IMR-90 (cell line): ENCODE data around the gene TREH. TPM values are rescaled to one million over a fixed set of nuclear protein-coding genes. Genes with fewer than 3 reads are reported as not detected.

Source experiments
- ATAC-seq: fragments of 200-7000 bp; cut with Tn5 transposase; 2 replicates; pipeline ENCODE4 v1.9.1; 2020; ENCODE audit warnings: low read depth, mild to moderate bottlenecking, moderate library complexity
- BruUV-seq: library from RNA; stranded (reverse); fragments of 400-500 nt; replicated peaks from 2 replicates; lab custom pipeline; 2021; lab: Mats Ljungman, UMichigan
- CTCF ChIA-PET: fragments of 300-600 bp; formaldehyde crosslinking; extraction: SDS; loops from one replicate; lab custom pipeline; 2021; ENCODE audit warnings: antibody characterized with exemption; lab: Yijun Ruan, JAX
- POLR2A ChIA-PET: fragments of 300-600 bp; sonication (Branson Sonifier 250); formaldehyde crosslinking; loops from one replicate; lab custom pipeline; 2022; ENCODE audit warnings: antibody characterized with exemption; ENCODE audit not compliant: unreplicated experiment; lab: Charles Lee
- DNase-seq: peaks from one replicate; pipeline ENCODE4 v3.0.0; 2013
- H2AFZ ChIP-seq: replicated peaks from 2 replicates; pipeline ENCODE3; 2013; ENCODE audit warnings: low read length, mild to moderate bottlenecking; ENCODE audit not compliant: poor library complexity
- H2AK5ac ChIP-seq: 2 replicates; pipeline ENCODE4 v1.6.1; 2013; ENCODE audit warnings: low read depth, low read length, inconsistent platforms
- H2AK9ac ChIP-seq: replicated peaks from 2 replicates; pipeline ENCODE3; 2013; ENCODE audit warnings: mild to moderate bottlenecking, low read depth, low read length, moderate library complexity; ENCODE audit not compliant: poor library complexity
- H2BK120ac ChIP-seq: 2 replicates; pipeline ENCODE4 v1.6.1; 2013; ENCODE audit warnings: low read depth, low read length, inconsistent platforms
- H2BK15ac ChIP-seq: 3 replicates; pipeline ENCODE4 v1.6.1; 2013; ENCODE audit warnings: low read depth, low read length, inconsistent platforms
- H2BK20ac ChIP-seq: 2 replicates; pipeline ENCODE4 v1.6.1; 2013; ENCODE audit warnings: low read depth, mild to moderate bottlenecking, inconsistent platforms, low read length, moderate library complexity
- H2BK5ac ChIP-seq: 2 replicates; pipeline ENCODE4 v1.6.1; 2013; ENCODE audit warnings: mild to moderate bottlenecking, low read depth, low read length, inconsistent platforms; ENCODE audit not compliant: poor library complexity, severe bottlenecking
- H3K14ac ChIP-seq: replicated peaks from 2 replicates; pipeline ENCODE4 v1.6.1; 2013; ENCODE audit warnings: low read depth, low read length, inconsistent platforms
- H3K18ac ChIP-seq: 2 replicates; pipeline ENCODE4 v1.6.1; 2013; ENCODE audit warnings: low read depth, low read length, control low read depth
- H3K23ac ChIP-seq: 2 replicates; pipeline ENCODE4 v1.6.1; 2013; ENCODE audit warnings: low read depth, low read length, inconsistent platforms
- H3K27ac ChIP-seq: 2 replicates; pipeline ENCODE4 v1.5.1; 2013; ENCODE audit warnings: mild to moderate bottlenecking, control low read depth, low read length; ENCODE audit not compliant: insufficient read depth
- H3K27me3 ChIP-seq: 2 replicates; pipeline ENCODE4 v1.6.1; 2013; ENCODE audit warnings: low read length; ENCODE audit not compliant: control insufficient read depth, insufficient read depth
- H3K36me3 ChIP-seq: 2 replicates; pipeline ENCODE4 v1.6.1; 2013; ENCODE audit warnings: low read length, mixed read lengths; ENCODE audit not compliant: control insufficient read depth, insufficient read depth
- H3K4ac ChIP-seq: 2 replicates; pipeline ENCODE4 v1.6.1; 2013; ENCODE audit warnings: low read depth, low read length, inconsistent platforms
- H3K4me1 ChIP-seq: 2 replicates; pipeline ENCODE4 v1.6.1; 2013; ENCODE audit warnings: low read length, mixed read lengths; ENCODE audit not compliant: control insufficient read depth, insufficient read depth
- H3K4me2 ChIP-seq: 2 replicates; pipeline ENCODE4 v1.6.1; 2013; ENCODE audit warnings: low read depth, mild to moderate bottlenecking, control low read depth, low read length, moderate library complexity
- H3K4me3 ChIP-seq: 2 replicates; pipeline ENCODE4 v1.5.1; 2013; ENCODE audit warnings: low read depth, mild to moderate bottlenecking, control low read depth, low read length, moderate library complexity; ENCODE audit not compliant: insufficient read depth
- H3K56ac ChIP-seq: 2 replicates; pipeline ENCODE4 v1.6.1; 2013; ENCODE audit warnings: low read length, inconsistent platforms; ENCODE audit not compliant: insufficient read depth; ENCODE audit errors: extremely low read depth
- H3K79me1 ChIP-seq, 2 experiments: 2 replicates each; pipeline ENCODE4 v1.6.1; 2013; ENCODE audit warnings: low read length in 2 of 2, inconsistent platforms in 1 of 2, low read depth in 1 of 2
- H3K9ac ChIP-seq: 2 replicates; pipeline ENCODE4 v1.6.1; 2013; ENCODE audit warnings: low read depth, low read length, control low read depth
- H3K9me1 ChIP-seq: 2 replicates; pipeline ENCODE4 v1.6.1; 2013; ENCODE audit warnings: low read length, inconsistent platforms; ENCODE audit not compliant: insufficient read depth
- H3K9me3 ChIP-seq: 2 replicates; pipeline ENCODE4 v1.6.1; 2013; ENCODE audit warnings: low read length; ENCODE audit not compliant: control insufficient read depth, insufficient read depth
- H4K20me1 ChIP-seq: 2 replicates; pipeline ENCODE4 v1.6.1; 2013; ENCODE audit warnings: low read length, inconsistent platforms; ENCODE audit not compliant: insufficient read depth
- H4K5ac ChIP-seq: 2 replicates; pipeline ENCODE4 v1.6.1; 2013; ENCODE audit warnings: mild to moderate bottlenecking, low read depth, low read length, control low read depth
- H4K8ac ChIP-seq, 2 experiments: 2 replicates each; pipeline ENCODE4 v1.6.1; 2013; ENCODE audit warnings: low read depth in 2 of 2, low read length in 2 of 2, control low read depth in 1 of 2, inconsistent platforms in 1 of 2
- H4K91ac ChIP-seq: 2 replicates; pipeline ENCODE4 v1.6.1; 2013; ENCODE audit warnings: low read depth, low read length, inconsistent platforms; ENCODE audit not compliant: insufficient read depth
- BHLHE40 ChIP-seq: fragments of 150-350 bp; IDR thresholded peaks from 2 replicates; pipeline ENCODE4 v1.6.1; 2016; ENCODE audit warnings: mild to moderate bottlenecking, low read depth, low read length
- CEBPB ChIP-seq: IDR thresholded peaks from 2 replicates; pipeline ENCODE4 v1.6.1; 2012; ENCODE audit warnings: low read depth, low read length, improper control_type of control experiment
- CHD1 ChIP-seq: IDR thresholded peaks from 2 replicates; pipeline ENCODE4 v1.6.1; 2012; ENCODE audit warnings: low read depth, low read length, improper control_type of control experiment
- FOS ChIP-seq: fragments of 150-350 bp; IDR thresholded peaks from 2 replicates; pipeline ENCODE4 v1.6.1; 2016; ENCODE audit warnings: low read depth, low read length
- MAFK ChIP-seq: IDR thresholded peaks from 2 replicates; pipeline ENCODE4 v1.6.1; 2012; ENCODE audit warnings: low read depth, low read length, improper control_type of control experiment
- MAZ ChIP-seq: IDR thresholded peaks from 2 replicates; pipeline ENCODE4 v1.6.1; 2012; ENCODE audit warnings: low read depth, mild to moderate bottlenecking, low read length, improper control_type of control experiment, moderate library complexity, borderline replicate concordance
- MXI1 ChIP-seq: IDR thresholded peaks from 2 replicates; pipeline ENCODE4 v1.6.1; 2012; ENCODE audit warnings: low read depth, mild to moderate bottlenecking, low read length, moderate library complexity, borderline replicate concordance
- NFE2L2 ChIP-seq: fragments of 150-350 bp; IDR thresholded peaks from 2 replicates; pipeline ENCODE4 v1.6.1; 2016; ENCODE audit warnings: low read depth, mild to moderate bottlenecking, low read length
- POLR2A ChIP-seq: IDR thresholded peaks from 2 replicates; pipeline ENCODE4 v1.6.1; 2012; ENCODE audit warnings: mild to moderate bottlenecking, low read depth, low read length
- RAD21 ChIP-seq: IDR thresholded peaks from 2 replicates; pipeline ENCODE4 v1.6.1; 2012; ENCODE audit warnings: low read length, improper control_type of control experiment
- RCOR1 ChIP-seq: IDR thresholded peaks from 2 replicates; pipeline ENCODE4 v1.6.1; 2012; ENCODE audit warnings: mild to moderate bottlenecking, low read length, improper control_type of control experiment; ENCODE audit not compliant: insufficient replicate concordance
- RFX5 ChIP-seq: IDR thresholded peaks from 2 replicates; pipeline ENCODE4 v1.8.0; 2012; ENCODE audit warnings: low read depth, mild to moderate bottlenecking, low read length, moderate library complexity
- SMC3 ChIP-seq: fragments of 150-350 bp; IDR thresholded peaks from 2 replicates; pipeline ENCODE4 v1.6.1; 2016; ENCODE audit warnings: low read depth, mild to moderate bottlenecking, antibody characterized with exemption, low read length, moderate library complexity
- WGBS, 2 experiments: methylation state at CpG; one replicate each; pipeline versions ENCODE4 v1.1.5 to v1.1.7; 2013; ENCODE audit warnings: missing lambda C conversion rate in 2 of 2; ENCODE audit not compliant: insufficient read length in 1 of 2; ENCODE audit errors: extremely low coverage in 2 of 2; 5-methylcytosine and 5-hydroxymethylcytosine counted together
- dilution Hi-C: fragments of 300-500 bp; cut with HindIII; formaldehyde crosslinking; loops from one replicate; pipeline ENCODE4 v1.14.3; 2018; ENCODE audit warnings: low sequenced_read_pairs; ENCODE audit not compliant: unreplicated experiment
- in situ Hi-C: fragments of 300-500 bp; cut with MboI; formaldehyde crosslinking; loops from 3 replicates; pipeline ENCODE4 v1.14.3; 2019; ENCODE audit warnings: low sequenced_read_pairs, inconsistent platforms, mixed read lengths
- intact Hi-C: fragments of 100-400 bp; cut with micrococcal nuclease; formaldehyde crosslinking; loops from 2 replicates; pipeline ENCODE4 v1.10.0; 2022
- polyA plus RNA-seq, 3 experiments: library from polyadenylated mRNA; depleted of rRNA; stranded (reverse); fragments of >200 nt; gene quantifications; 2 replicates each; pipeline ENCODE4 v1.2.3, GENCODE V29; 2012; ENCODE audit warnings: low replicate concordance in 1 of 3
- total RNA-seq: library from RNA; depleted of rRNA; stranded (reverse); fragments of >200 nt; gene quantifications from 2 replicates; pipeline ENCODE4 v1.2.3, GENCODE V29; 2012
- TF ChIP-seq, protein P1 (sequence below): fragments of 150-350 bp; IDR thresholded peaks from 2 replicates; pipeline ENCODE4 v1.6.1; 2017; ENCODE audit warnings: mild to moderate bottlenecking, antibody characterized with exemption, low read length, low read depth
- TF ChIP-seq, protein P2 (sequence below): conservative IDR thresholded peaks from 2 replicates; pipeline ENCODE4 v1.5.1; 2012; ENCODE audit warnings: mild to moderate bottlenecking, low read depth, low read length, improper control_type of control experiment
- TF ChIP-seq, protein P3 (sequence below): fragments of 150-350 bp; IDR thresholded peaks from 2 replicates; pipeline ENCODE4 v1.6.1; 2016; ENCODE audit warnings: low read depth, mild to moderate bottlenecking, low read length, moderate library complexity, borderline replicate concordance

Gene TREH
- total and polyA plus RNA-seq, 2 of the 4 experiments (the other 2 are of a cell fraction) = not detected

DNA sequence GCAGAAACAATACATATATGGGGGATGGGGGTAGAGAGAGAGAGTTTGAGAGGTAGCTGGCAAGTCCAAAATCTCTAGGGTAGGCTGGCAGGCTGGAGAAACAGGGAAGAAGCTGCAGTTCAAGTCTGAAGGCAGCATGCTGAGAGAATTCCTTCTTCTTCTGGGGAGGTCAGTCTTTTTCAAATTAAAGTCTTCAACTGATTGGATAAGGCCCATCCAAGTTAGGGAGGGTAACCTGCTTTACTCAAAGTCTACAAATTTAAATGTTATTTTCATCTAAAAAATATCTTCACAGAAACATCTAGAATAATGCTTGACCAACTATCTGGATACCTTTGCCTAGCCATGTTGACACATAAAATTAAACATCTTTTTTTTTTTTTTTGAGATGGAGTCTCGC, 2.9 kb upstream of the TREH start:
- ChIA-PET CTCF (no interaction called here), POLR2A (no interaction called here)
- H3K4me3 ChIP-seq = no peak overlapping the region
- WGBS, 2 experiments = no CpG with 5 or more reads among the region's 1 CpG
- H3K27me3 ChIP-seq = peaks cover 15% of the 10 kb centered on the region
- no peak overlapping the region for H2AFZ ChIP-seq
- no peak overlapping the region for H3K4ac ChIP-seq
- no peak overlapping the region for H3K23ac ChIP-seq
- dilution Hi-C loops (no loop called here), in situ Hi-C loops (no loop called here), intact Hi-C loops (no loop called here)
- no peak overlapping the region for H2AK5ac ChIP-seq
- H2BK15ac ChIP-seq = no peak overlapping the region
- H3K56ac ChIP-seq = no peak overlapping the region
- no peaks in the 10 kb centered on the region for H4K20me1 ChIP-seq
- ATAC-seq = no peak
- no peaks in the 10 kb centered on the region; the same call in 1 of the 2 replicates for H3K4me1 ChIP-seq
- H3K9me3 ChIP-seq = no peaks in the 10 kb centered on the region
- H3K18ac ChIP-seq = no peak overlapping the region
- no peak overlapping the region for H3K9ac ChIP-seq
- TF ChIP-seq POLR2A (no peak), RFX5 (no peak), FOS (no peak), RCOR1 (no peak), MAZ (no peak), RAD21 (no peak), SMC3 (no peak), CHD1 (no peak), MAFK (no peak), MXI1 (no peak), CEBPB (no peak), BHLHE40 (no peak), NFE2L2 (no peak)
- TF ChIP-seq, protein P1, sequence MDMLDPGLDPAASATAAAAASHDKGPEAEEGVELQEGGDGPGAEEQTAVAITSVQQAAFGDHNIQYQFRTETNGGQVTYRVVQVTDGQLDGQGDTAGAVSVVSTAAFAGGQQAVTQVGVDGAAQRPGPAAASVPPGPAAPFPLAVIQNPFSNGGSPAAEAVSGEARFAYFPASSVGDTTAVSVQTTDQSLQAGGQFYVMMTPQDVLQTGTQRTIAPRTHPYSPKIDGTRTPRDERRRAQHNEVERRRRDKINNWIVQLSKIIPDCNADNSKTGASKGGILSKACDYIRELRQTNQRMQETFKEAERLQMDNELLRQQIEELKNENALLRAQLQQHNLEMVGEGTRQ = no peak
- TF ChIP-seq, protein P2, sequence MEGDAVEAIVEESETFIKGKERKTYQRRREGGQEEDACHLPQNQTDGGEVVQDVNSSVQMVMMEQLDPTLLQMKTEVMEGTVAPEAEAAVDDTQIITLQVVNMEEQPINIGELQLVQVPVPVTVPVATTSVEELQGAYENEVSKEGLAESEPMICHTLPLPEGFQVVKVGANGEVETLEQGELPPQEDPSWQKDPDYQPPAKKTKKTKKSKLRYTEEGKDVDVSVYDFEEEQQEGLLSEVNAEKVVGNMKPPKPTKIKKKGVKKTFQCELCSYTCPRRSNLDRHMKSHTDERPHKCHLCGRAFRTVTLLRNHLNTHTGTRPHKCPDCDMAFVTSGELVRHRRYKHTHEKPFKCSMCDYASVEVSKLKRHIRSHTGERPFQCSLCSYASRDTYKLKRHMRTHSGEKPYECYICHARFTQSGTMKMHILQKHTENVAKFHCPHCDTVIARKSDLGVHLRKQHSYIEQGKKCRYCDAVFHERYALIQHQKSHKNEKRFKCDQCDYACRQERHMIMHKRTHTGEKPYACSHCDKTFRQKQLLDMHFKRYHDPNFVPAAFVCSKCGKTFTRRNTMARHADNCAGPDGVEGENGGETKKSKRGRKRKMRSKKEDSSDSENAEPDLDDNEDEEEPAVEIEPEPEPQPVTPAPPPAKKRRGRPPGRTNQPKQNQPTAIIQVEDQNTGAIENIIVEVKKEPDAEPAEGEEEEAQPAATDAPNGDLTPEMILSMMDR = no peak
- TF ChIP-seq, protein P3, sequence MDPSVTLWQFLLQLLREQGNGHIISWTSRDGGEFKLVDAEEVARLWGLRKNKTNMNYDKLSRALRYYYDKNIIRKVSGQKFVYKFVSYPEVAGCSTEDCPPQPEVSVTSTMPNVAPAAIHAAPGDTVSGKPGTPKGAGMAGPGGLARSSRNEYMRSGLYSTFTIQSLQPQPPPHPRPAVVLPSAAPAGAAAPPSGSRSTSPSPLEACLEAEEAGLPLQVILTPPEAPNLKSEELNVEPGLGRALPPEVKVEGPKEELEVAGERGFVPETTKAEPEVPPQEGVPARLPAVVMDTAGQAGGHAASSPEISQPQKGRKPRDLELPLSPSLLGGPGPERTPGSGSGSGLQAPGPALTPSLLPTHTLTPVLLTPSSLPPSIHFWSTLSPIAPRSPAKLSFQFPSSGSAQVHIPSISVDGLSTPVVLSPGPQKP = no peak
- H3K4me2 ChIP-seq = no peak overlapping the region
- no peaks in the 10 kb centered on the region for H3K79me1 ChIP-seq
- H2BK5ac ChIP-seq = no peak overlapping the region
- no peak overlapping the region for H4K8ac ChIP-seq
- H3K27ac ChIP-seq = no peak overlapping the region
- no peak overlapping the region for H2BK20ac ChIP-seq
- H4K91ac ChIP-seq = no peak overlapping the region
- H4K5ac ChIP-seq = no peak overlapping the region
- no peak overlapping the region for H3K14ac ChIP-seq
- no peak overlapping the region for H2BK120ac ChIP-seq
- no peaks in the 10 kb centered on the region; the same call in 1 of the 2 replicates for H3K9me1 ChIP-seq
- no peak overlapping the region for H2AK9ac ChIP-seq
- no TSS peak for BruUV-seq
- no peaks in the 10 kb centered on the region for H3K36me3 ChIP-seq
- no peak for DNase-seq
